ENCODE data around the gene PHACTR3. TPM values are rescaled to one million over a fixed set of nuclear protein-coding genes. Genes with fewer than 3 reads are reported as not detected.

The PHACTR3 gene
- total RNA-seq, 1 donor from 2014 or later = 6.9 TPM

DNA sequence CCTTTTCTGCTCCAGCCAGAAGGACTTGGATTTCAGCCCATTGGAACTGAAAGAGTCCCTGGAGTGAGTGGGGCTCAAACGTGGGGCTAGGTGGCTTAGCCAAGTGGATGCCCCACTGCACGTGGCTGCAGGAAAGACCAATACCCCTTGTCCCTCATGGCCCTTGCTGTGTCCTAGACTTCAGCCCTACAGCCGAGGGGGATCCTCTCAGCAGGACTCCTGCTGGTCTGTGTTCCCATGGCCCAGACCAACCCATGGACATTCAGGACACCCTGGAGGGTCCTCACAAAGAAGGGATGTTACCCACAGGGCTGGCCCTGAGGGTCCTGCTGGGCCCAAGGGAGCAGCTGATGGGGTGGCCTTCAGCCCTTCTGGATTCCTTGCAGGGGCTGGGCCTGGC, 30.0 kb upstream of the PHACTR3 start:
- DNase-seq = no peak

DNA sequence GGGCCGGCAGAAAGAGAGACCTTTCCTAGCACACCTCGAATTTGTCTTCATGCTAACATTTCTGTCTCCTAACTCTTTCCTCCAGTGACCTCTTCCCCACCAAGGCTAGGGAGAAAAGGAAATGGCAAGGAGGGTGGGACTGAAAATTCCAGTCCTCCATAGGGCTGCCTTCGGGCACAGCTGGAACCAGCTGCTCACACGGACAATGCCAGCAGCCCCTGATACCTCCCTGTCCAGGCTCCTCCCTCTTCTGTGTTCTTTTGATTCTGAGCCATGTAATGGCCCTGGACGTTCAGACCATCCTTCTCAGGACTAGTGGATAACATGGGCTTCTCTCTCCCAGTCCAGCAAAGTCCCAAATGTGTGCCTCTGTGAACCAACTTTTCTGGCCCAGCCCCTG, 29.1 kb upstream of the PHACTR3 start:
- DNase-seq = no peak

DNA sequence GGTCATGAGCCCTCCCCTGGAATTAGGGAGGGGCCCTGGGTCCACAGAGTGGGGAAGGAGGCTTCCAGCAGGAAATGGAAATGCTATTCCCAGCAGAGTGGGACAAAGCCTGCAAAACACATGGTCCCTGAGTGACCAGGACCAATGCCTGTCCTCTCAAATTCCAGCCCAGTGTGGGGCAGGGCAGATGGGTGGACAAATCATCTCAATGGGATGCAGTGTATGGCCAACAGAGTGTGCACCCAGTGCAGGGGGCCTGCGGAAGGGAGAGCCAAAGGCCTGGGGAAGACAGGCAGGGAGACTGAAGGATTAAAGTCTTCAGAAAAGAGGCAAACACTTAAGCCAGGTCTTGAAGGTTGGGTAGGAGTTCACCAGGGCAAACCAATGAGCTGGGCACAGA, 28.7 kb upstream of the PHACTR3 start:
- DNase-seq = no peak

DNA sequence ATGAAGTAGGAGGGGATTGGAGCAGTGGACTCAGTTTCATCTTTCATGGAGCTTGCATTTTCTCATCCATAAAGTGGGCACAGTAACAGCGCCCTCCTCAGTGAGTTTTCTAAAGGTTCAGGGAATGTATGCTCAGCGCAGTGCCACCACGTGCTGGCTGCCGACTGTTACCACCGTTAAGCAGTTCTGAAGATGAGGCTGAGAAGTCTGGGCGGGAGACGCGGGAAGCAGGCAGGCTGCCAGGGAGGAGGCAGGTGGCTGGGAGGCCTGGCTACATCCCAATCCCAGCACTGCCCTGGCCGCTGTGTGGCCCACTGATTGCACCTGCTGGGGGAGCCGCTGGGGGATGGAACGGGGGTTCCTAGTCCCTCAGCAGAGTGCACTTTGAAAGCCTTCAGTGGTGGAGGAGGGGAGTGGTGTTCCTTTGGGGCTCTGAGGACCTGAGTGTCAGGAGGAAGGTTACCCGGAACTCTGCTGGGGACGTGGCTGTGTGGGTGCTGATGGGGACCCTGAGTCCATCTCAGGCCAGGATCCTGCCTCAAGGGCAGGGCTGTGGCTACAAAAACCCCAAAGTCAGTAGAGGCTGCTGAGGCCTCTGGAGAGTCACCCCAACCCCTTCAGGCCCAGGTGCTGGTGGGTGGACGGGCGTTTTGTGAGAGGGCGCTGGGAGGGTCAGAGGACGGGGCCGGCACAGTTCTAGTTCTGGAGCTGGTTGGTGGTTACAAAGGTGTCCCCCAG, 28.0 kb upstream of the PHACTR3 start:
- DNase-seq = no peak

DNA sequence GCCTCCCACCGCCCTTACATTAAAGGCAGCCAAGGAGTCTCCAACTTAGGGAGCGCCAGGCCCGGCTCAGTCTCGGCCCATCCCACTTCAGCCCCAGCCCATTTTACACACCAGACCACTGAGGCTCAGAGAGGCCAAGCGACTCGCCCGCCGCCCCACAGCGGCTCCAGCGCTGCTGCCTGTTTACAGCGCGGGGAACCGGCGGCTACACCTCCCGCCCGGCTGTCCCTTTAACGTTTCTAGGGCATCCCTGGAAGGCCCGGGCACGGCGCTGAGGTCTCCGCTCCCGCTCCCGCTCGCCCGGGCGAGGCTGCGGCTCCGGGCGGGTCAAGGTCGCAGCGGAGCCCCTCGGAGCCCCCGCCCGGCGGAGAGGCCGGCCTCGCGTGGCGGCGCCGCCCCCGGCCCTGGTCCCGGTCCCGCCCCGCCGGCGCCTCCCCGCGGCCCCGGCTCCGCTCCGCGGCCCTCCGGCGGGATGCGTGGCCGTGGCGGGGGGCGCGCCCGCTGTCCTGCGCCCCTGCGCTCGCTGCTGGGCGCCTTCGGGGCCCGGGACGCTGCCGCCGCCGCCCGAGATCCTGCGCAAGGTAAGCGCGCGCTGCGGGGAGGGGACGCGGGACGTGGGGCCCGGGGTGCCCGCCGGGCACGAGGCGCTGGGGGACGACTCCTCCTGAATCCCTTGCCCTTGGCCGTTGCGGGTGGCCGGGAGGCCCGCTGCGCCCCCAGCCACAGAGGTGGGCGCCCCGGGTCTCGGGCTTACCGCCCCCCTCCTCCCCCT, 27.1 kb upstream of the PHACTR3 start:
- no peak for DNase-seq

DNA sequence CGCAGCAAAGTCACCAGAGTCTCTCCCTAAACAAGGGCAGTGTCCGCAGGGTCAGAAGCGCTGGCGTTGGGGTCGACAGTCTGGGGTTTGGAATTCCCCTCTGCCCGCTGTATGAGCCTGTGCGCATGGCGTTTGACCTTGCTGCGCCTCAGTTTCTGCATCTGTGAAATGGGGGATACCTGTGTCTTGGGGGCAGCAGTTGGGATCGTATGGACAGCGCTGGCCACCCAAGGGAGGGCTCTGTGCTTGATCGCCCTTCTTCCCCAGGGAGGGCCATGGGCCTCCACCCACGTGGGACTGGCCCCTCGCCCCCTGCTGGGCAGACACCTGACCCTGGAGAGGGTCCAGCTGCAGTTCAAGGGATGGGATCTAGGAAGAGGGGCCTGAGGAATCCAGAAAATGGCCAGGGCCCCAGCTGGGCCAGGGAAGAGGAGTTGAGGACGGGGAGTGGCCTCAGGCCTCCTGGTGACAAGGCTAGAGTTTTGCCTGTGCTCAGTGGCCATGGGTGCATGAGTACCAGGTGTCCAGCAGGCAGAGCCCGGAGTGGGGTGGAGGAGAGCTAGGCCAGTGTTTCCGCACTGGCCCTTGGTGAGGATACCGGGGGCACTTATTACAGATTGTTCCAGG, 26.4 kb upstream of the PHACTR3 start:
- no peak for DNase-seq

DNA sequence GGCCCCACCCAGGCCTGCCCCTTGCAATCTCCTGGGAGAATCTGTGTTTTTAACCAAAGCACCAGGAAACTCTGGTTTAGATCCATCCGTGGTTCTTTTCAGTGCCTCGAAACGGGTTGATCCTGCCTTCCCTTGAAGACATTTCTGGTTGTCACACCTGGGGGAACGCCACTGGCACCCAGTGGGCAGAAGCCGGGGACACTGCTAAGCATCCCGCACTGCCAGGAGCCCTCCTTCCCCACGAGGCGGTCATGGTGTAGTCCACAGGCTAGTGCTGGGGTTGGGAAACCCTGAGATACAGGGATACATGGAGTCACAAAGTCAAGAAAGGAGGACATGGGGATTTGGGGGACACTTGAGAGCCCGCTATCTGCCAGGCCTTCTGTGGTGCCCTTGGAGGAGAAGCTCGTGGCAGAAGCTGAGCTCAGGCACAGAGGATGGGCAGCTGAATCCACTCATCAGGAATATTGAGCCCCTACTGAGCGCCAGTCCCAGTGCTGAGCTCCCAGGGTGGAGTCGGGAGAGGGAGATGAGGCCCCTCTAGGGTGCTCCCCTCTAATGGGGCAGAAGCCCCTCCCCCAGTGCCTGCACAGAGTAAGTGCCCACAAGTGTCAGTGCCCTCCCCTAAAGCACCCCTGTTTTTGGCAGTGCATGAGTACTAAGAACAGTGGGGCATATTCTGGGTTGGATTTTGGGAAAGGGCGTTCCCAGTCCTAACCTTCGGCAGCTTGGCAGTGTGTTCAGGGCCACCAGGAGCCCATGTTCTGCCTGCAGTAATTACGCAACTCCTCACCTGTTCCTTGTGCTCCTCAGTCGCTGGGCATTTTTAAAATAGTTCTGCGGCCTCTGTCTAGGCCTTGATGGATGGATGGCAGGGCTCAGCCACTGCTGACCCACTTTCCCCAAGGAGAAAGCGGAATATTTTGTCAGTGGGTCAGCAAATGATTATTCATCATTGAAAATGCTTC, 25.6 kb upstream of the PHACTR3 start:
- DNase-seq = no peak

DNA sequence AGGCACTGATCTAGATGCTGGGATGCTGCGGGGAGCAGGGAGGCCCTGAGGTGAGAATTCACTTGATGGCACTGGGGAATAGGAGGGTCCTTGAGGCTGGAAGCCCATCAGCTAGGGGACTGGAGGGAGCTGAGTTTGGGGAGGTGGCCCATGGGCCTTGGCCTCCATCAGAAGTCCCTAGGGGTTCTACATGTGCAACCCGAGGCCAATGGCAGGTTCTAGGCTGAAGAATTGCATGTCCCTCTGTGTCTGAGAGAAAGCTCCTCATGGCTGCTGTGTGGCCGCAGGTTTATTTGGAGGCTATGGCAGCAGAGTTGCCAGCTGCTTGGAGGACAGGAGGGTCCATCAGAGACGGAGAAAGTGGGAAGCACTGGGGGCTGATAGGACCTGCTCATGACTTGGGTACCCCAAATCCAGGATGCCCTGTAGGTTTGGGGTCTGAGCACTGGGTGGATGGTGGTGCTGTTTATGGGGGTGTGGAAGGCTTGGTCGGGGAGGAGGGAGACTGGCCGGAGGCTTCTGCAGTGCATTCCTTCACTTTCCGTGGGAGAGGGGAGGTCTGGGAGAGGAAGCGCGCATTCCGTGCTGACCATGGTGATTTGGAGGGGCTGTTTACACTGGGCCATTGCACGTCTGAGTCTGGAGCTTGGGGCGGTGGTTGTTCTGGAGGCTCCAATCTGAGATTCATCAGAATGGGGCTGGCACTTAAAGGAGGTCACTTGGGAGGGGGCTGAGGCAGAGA, 24.8 kb upstream of the PHACTR3 start:
- DNase-seq = no peak

DNA sequence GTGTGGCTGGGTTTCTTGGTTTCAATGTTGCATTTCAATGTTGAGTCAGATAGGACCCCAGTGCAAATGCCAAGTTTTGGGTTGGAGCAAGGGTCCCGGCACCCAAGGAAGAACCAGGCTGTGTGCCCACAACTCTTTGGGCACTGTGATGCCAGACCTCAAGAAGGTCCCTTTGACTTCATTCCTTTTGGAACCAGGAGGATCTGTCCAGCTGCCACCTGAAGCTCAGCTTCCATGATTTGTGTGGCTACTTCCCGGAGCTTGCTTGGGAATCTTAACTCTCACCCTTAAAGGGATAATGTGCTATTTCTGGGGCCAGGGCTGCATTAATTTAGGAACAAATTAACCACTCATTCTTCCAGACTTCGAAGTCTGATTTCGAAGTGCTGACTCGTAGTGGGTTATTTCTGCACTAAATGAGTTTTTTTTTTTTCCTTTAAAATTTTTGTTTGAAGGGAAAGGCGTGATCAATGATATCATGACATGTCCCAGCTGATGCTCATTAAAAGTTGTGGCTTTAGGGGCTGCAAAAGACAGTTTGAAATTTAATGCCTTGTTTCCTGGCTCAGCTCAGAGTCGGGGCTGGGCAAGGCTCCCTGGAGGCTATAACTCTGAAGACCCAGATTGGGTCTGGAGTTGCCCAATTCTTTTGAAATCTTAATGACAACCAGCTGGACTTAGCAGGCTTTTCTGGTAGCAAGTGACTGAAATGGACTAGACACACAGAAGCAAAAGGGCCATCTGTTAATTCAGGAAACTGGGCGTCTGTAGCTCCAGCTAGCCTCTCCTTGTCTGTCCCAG, 24.0 kb upstream of the PHACTR3 start:
- DNase-seq = peak; percentile 90

DNA sequence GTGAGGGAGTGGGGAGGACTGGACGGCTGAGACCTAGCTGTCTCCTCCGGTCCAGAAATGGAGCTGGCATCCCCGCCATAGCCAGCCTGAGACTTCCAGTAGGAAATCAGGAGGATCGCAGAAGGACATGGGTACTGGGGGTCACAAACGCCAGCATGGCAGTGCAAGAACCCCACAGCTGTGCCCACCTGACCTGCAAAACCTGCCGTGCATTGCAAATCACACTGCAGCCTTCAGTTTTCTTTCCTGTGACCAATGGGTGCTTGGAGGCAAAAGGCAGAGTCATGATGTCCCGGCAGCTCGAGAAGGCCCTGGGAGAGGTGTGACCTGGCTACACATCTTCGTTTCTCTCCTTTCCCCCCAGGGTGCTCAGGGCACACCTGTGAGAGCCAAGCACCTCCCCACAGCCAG, 23.3 kb upstream of the PHACTR3 start:
- DNase-seq = no peak

DNA sequence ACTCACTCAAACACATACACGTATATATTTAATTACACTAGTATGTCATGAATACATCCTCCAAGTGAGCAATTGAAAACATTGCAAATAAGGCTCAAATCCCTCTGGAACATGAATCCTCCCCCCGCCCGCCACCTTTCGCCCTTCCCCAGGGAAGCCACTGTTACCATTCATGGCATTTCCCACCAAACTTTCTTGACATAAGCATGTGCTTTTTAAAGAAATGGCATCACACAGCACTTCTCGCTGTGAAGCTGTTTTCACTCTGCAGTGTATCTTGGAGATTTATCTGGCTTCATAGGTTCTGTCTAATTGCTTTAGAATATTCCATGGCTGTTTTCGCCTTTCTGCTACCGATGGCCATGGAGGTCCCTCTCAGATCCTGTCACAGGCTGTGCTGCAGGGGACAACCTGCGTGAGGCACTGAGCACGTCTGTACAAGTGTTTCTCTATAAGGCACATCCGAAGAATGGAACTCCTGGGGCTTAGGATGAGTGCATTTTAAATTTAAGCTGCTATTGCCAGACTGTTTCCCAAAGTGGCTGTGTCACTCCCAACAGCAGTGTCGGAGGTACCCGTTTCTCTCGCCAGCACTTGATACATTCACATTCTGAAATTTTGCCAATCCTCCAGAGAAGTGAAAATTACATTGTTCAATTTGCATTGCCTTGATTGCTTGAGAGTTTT, 22.2 kb upstream of the PHACTR3 start:
- DNase-seq = no peak

DNA sequence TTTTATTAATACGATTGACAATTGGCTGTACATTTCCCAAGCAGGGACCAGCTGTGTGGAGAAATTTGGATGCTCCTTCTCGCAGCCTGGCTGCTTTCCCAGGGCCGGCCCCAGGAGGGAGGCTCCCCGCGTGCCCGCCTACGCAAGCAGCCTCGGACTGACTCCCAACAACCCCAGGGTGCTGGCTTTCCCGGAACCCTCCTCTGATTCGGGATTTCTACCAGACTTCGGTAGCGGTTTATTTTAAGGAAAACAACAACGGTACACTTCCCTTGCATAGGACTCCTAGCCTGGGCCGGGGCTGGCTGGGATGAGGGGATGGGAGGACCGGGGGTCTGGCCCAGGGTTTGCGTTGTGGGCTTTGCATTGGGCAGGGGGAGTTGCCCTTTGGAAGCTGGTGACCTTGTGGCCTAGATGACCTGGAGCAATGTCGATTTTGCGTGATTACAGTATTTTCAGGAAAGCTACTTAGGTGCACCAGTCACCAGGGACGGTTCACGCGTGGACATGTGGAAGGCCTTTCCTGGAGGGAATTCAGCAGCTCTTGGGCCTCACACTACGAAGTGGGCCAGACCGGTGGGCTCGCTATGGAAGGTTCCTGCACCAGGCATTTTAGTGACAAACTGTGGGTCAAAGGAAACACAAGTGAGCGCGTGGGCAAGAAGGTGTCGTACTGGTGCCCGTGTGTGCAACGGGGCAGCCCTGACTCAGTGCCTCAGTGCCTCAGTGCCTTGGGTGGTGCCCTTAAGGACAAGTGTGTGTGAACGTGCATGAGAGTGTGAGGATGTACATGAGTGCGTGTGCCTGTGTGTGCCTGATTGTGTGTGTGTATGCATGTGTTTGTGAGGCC, 20.7 kb upstream of the PHACTR3 start:
- DNase-seq = peak; percentile 23

DNA sequence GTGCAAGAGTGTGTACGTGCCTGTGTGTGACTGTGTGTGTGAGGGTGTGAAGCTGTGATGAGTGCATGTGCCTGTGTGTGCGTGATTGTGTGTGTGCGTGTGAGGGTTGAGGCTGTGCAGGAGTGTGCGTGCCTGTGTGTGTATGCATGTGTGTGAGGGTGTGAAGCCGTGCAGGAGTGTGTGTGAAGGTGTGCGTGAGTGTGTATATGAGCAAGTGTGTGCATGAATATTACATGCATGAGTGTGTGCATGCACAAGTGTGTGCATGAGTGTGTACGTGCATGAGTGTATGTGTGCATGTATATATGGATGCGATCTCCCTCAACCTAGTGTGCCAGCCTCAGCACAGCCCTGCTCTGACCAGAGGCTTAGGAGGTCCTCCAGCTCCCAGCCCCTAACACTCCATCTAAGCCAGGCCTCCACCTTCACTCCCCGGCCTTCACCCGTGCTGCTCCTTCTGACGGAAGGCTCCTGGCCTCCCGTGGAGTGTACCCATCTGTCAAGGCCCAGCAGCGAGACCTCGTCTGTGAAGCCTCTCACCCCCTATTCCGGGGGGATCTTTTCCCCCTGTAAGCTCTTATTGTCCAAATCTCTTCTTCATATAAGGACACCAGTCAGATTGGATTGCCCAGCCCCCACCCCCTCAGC, 19.9 kb upstream of the PHACTR3 start:
- DNase-seq = no peak

DNA sequence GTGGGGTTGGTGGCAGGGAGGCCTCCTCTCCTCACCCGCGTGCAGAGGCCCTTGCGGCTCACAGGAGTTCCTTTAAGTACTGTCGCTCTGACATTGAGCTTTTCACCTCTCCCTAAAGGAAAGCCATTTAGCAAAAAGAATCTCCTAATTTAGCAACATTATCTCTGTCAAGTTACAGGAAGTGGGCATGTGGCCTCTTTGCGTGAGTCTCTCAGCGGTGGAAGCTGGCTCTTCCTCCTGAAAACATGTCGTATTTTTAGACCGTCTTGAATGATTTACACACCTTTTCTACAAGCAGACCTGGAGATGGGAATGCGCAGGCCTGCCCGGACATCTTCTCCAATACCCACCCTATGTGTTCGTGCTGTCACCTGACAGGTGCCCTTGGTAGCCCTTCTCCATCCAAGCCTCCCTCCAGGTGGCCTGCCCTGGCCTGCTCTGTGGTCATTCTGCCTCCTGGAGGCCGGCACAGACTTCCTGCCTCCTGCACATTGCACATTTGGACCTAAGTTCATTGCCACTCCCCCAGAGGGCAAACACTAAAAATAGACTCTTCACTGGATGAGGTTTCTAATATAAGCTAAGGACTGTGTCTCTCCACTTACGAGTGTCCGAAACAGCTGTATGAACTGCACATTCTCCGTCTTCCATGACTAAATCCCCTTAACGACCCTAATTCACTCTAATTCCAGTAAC, 18.5 kb upstream of the PHACTR3 start:
- DNase-seq = no peak

DNA sequence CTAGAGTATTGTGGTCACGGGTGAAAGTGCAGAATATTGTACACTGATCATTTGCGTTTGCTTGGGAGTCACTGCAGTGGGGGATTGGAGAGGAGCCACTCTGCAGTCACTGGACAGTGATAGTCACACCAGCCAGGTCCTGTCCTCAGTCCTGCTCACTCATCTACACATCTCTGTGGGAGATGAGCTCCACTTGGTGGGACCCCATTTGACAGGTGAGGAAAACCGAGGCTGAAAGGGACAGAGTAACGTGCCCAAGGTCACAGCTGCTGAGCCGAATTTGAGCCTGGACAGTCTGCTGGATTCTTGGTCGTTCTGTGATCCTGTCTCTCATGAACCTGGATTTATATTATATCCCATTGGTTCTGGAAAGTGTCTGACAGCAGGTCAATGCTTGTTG, 17.7 kb upstream of the PHACTR3 start:
- no peak for DNase-seq

DNA sequence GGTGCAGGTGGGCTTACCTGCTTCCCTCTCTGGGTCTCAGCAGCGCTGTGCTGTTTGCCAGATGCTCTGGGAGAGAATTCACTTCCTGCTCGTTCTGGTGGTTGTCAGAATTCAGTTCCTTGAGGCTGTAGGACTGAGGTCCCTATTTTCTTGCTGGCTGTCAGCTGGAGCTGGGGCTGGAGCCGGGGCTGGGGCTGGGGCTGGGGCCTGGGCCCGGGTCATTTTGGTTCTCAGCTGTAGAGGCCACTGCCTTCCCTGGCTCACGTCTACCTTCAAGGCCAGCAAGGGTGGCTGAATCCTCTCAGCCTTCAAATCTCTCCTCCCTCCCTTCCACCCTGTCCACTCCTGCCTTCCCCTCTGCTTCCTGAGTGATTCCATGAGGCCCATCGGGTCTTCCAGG, 16.8 kb upstream of the PHACTR3 start:
- no peak for DNase-seq

DNA sequence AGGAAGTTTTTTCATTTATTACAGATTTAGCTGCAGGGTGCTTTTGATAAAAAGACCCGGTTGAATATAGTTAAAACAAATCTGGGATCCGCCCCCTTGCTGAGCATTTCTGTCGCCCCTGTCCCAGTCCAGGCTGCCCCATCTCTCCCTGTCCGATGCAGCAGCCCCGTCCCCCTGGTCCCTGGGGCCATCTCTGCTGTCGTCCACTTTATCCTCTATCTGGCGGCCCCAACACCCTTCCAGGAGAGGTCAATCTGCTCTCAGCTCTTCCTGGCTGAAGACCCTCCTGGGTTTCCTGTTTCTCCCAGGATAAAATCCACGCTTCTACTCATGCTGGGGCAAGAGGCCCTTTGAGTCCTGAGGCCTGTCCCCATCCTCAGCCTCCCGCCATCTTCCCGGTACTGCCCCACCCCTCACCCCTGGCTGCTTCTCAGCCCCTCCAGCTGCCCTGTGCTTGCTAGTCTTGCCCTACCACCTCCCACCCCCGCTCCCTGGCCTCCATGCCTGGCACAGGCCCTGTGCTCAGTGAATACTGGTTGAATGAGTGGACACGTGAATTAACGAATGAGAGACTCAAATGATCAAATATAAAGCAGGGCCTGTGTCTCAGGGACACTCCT, 16.0 kb upstream of the PHACTR3 start:
- DNase-seq = no peak
